Upper lobe of left lung (tissue), 4 donors: ENCODE data around the gene LIN37.

ENCODE experiments used
- CTCF ChIP-seq, 6 experiments: fragments of 450-650 bp in 4 of 6; fragments of 200-600 bp in 2 of 6; sonication (generic) in 2 of 6; IDR thresholded peaks; one replicate each; pipeline ENCODE4 v1.5.1; 2016 to 2019; ENCODE audit warnings: antibody characterized with exemption in 6 of 6
- EP300 ChIP-seq, 4 donors: sonication (generic); formaldehyde crosslinking; IDR thresholded peaks; one replicate each; pipeline ENCODE4 v1.5.1; 2017; ENCODE audit warnings: antibody characterized with exemption in 4 of 4, control low read depth in 2 of 4

GRCh38 chr19:35743640-35744429, 4.5 kb upstream of the LIN37 start:
- TF ChIP-seq CTCF (IDR thresholded peaks at IDR 0.05) = no peak
- no peak for TF ChIP-seq EP300 (IDR thresholded peaks at IDR 0.05)
